Fibroblast of skin of back (primary cell): Measurements from ENCODE around the gene ANO1.
"Not testable (repeated sequence)": the region's sequence is repeated elsewhere in the genome, so short reads cannot be mapped to it uniquely, and the experiment has no call there.

Experiments used
- DNase-seq: peaks from one replicate; pipeline ENCODE4 v3.0.0-alpha.2; 2013

ANO1 gene

GRCh38 chr11:70193411-70194292, 115.5 kb downstream of the ANO1 start:
- no peak for DNase-seq

- no peak for DNase-seq
These were observed 117.0 kb downstream of the ANO1 start for GRCh38 chr11:70194792-70195791.

- DNase-seq: no peak
These were observed 122.2 kb downstream of the ANO1 start for GRCh38 chr11:70200212-70200844.

GRCh38 chr11:70201047-70201446, 122.9 kb downstream of the ANO1 start:
- DNase-seq: not testable (repeated sequence)

GRCh38 chr11:70201882-70202861, 124.1 kb downstream of the ANO1 start:
- no peak for DNase-seq

- peak; percentile 94 for DNase-seq
These were observed 125.0 kb downstream of the ANO1 start, which contains the start of gene FADD for GRCh38 chr11:70202920-70203750. FADD (plus strand) TSS chr11:70203296; CDS start chr11:70203460, 164 bp downstream.

- DNase-seq: peak; percentile 92
These were observed 125.8 kb downstream of the ANO1 start for GRCh38 chr11:70203751-70204465.

GRCh38 chr11:70204466-70204799, 126.3 kb downstream of the ANO1 start:
- DNase-seq: peak; percentile 48

GRCh38 chr11:70205049-70205725, 127.1 kb downstream of the ANO1 start:
- no peak for DNase-seq

- DNase-seq: no peak
These were observed 127.6 kb downstream of the ANO1 start for GRCh38 chr11:70205766-70206165.

GRCh38 chr11:70206226-70206981, 128.3 kb downstream of the ANO1 start:
- no peak for DNase-seq

- DNase-seq: no peak
These were observed 128.9 kb downstream of the ANO1 start for GRCh38 chr11:70206982-70207376.

GRCh38 chr11:70207531-70208131, 129.5 kb downstream of the ANO1 start:
- no peak for DNase-seq

GRCh38 chr11:70209391-70209912, 131.3 kb downstream of the ANO1 start:
- DNase-seq: no peak

- DNase-seq: peak; percentile 71
These were observed 132.0 kb downstream of the ANO1 start for GRCh38 chr11:70210051-70210501.

GRCh38 chr11:70210530-70210929, 132.4 kb downstream of the ANO1 start:
- DNase-seq: no peak

GRCh38 chr11:70212227-70212811, 134.2 kb downstream of the ANO1 start:
- DNase-seq: no peak
